Ureter (tissue), 1 donor: ENCODE data around the gene AZI2. TPM values are rescaled to one million over a fixed set of nuclear protein-coding genes. Genes with fewer than 3 reads are reported as not detected.

Source experiments
- DNase-seq: peaks from one replicate; pipeline ENCODE4 v3.0.0-alpha.2; 2020; ENCODE audit warnings: low spot score
- total RNA-seq: library from RNA; stranded (reverse); gene quantifications from one replicate; pipeline ENCODE4 v1.2.4, GENCODE V29; 2023
- donor health status: DM: yes; HTN: yes; CAD: no.

Gene AZI2
- total RNA-seq, 1 donor from 2014 or later: 65.4 TPM

GRCh38 chr3:28301688-28302087, 46.9 kb downstream of the AZI2 start:
- no peak for DNase-seq

GRCh38 chr3:28300345-28300962, 48.2 kb downstream of the AZI2 start:
- DNase-seq: no peak

GRCh38 chr3:28299705-28300104, 48.9 kb downstream of the AZI2 start:
- DNase-seq: no peak

GRCh38 chr3:28295898-28296490, 52.6 kb downstream of the AZI2 start:
- DNase-seq: no peak

- no peak for DNase-seq
Observed at GRCh38 chr3:28294667-28295413, 53.8 kb downstream of the AZI2 start.

GRCh38 chr3:28292622-28293021, 56.0 kb downstream of the AZI2 start:
- no peak for DNase-seq

GRCh38 chr3:28291577-28291976, 57.0 kb downstream of the AZI2 start:
- DNase-seq: no peak

GRCh38 chr3:28290863-28291300, 57.7 kb downstream of the AZI2 start:
- no peak for DNase-seq

- DNase-seq: no peak
Observed at GRCh38 chr3:28287046-28287445, 61.6 kb downstream of the AZI2 start.

- DNase-seq: no peak
Observed at GRCh38 chr3:28286595-28286994, 62.0 kb downstream of the AZI2 start.

- DNase-seq: no peak
Observed at GRCh38 chr3:28280781-28281180, 67.8 kb downstream of the AZI2 start.

- no peak for DNase-seq
Observed at GRCh38 chr3:28279770-28280169, 68.9 kb downstream of the AZI2 start.

GRCh38 chr3:28278918-28279317, 69.7 kb downstream of the AZI2 start:
- no peak for DNase-seq

- no peak for DNase-seq
Observed at GRCh38 chr3:28273837-28274236, 74.8 kb downstream of the AZI2 start.

Other genes with a start within 250 kb of the AZI2 start
- 16.9 TPM for gene CMC1, start 107.2 kb downstream of the AZI2 start, total RNA-seq
- gene ZCWPW2, start 103 bp downstream of the AZI2 start, total RNA-seq: 1.7 TPM